HG03571 (cell line): ENCODE results near the gene ADPRM.
"Not testable (repeated sequence)": the region's sequence is repeated elsewhere in the genome, so short reads cannot be mapped to it uniquely, and the experiment has no call there.

Source experiments
- ATAC-seq: cut with Tn5 transposase; IDR thresholded peaks from one replicate; pipeline ENCODE4 v1.9.1; 2021; ENCODE audit not compliant: unreplicated experiment

Gene ADPRM

GRCh38 chr17:10698096-10698818 is 863 bp downstream of the ADPRM start:
- ATAC-seq = no peak

- no peak for ATAC-seq
These were observed 2.5 kb downstream of the ADPRM start for GRCh38 chr17:10699856-10700255.

GRCh38 chr17:10702574-10702973 is 5.2 kb downstream of the ADPRM start:
- no peak for ATAC-seq

GRCh38 chr17:10705727-10706126 is 8.3 kb downstream of the ADPRM start:
- ATAC-seq = no peak

- no peak for ATAC-seq
These were observed 15.9 kb downstream of the ADPRM start for GRCh38 chr17:10713318-10713717.

GRCh38 chr17:10716218-10716617 is 18.8 kb downstream of the ADPRM start:
- ATAC-seq = no peak

GRCh38 chr17:10718547-10718946 is 21.2 kb downstream of the ADPRM start:
- no peak for ATAC-seq

GRCh38 chr17:10724546-10725195 is 27.3 kb downstream of the ADPRM start:
- no peak for ATAC-seq

- ATAC-seq = no peak
These were observed 27.9 kb downstream of the ADPRM start for GRCh38 chr17:10725262-10725661.

- no peak for ATAC-seq
These were observed 28.8 kb downstream of the ADPRM start for GRCh38 chr17:10726196-10726595.

GRCh38 chr17:10727192-10727591 is 29.8 kb downstream of the ADPRM start:
- no peak for ATAC-seq

- no peak for ATAC-seq
These were observed 31.0 kb downstream of the ADPRM start for GRCh38 chr17:10728331-10728892.

- ATAC-seq = peak; percentile 69
These were observed 32.2 kb downstream of the ADPRM start, which contains the start of gene TMEM220 for GRCh38 chr17:10729334-10730193. Gene TMEM220, minus strand, starts transcription at chr17:10730023. Its CDS starts 172 bp downstream, at chr17:10729851.

GRCh38 chr17:10730247-10730646 is 32.9 kb downstream of the ADPRM start:
- ATAC-seq = not testable (repeated sequence)

GRCh38 chr17:10731408-10731879 is 34.0 kb downstream of the ADPRM start:
- no peak for ATAC-seq

- not testable (repeated sequence) for ATAC-seq
These were observed 34.7 kb downstream of the ADPRM start for GRCh38 chr17:10732121-10732520.

GRCh38 chr17:10733666-10734065 is 36.3 kb downstream of the ADPRM start:
- ATAC-seq = no peak

GRCh38 chr17:10735251-10735650 is 37.9 kb downstream of the ADPRM start:
- no peak for ATAC-seq

- ATAC-seq = no peak
These were observed 38.4 kb downstream of the ADPRM start for GRCh38 chr17:10735821-10736220.

GRCh38 chr17:10737168-10737622 is 39.8 kb downstream of the ADPRM start:
- no peak for ATAC-seq

GRCh38 chr17:10737736-10738135 is 40.3 kb downstream of the ADPRM start:
- ATAC-seq = no peak
